ENCODE measurements around the gene IMMP2L.

The IMMP2L gene

GRCh38 chr7:111029574-111030251, 532.6 kb downstream of the IMMP2L start:
- peak; percentile 45 for DNase-seq (ENCODE audit: low read depth)

- DNase-seq (ENCODE audit: low read depth), result no peak
Measured at GRCh38 chr7:111029141-111029572, 533.1 kb downstream of the IMMP2L start.

GRCh38 chr7:111027396-111027795, 534.9 kb downstream of the IMMP2L start:
- DNase-seq (ENCODE audit: low read depth), result no peak

DNA sequence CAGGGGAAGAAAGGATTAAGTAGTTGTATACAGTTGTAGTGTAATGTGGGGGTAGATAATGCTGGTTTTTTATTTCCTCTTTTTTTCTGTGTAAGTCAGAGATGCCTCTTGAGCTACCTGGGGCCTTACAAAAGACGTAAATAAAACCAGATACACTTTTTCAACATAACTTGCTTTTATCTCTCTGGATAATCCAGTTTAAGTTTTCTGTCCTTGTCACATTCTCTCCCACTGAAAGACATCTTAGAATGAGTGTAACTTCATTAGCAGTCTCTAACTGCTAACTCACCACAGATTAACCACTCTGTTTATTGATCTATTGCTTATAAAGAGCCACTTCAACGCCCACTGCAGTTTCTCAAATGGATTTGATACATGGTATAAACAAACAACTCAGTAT, 535.5 kb downstream of the IMMP2L start:
- DNase-seq (ENCODE audit: low read depth), result no peak

DNA sequence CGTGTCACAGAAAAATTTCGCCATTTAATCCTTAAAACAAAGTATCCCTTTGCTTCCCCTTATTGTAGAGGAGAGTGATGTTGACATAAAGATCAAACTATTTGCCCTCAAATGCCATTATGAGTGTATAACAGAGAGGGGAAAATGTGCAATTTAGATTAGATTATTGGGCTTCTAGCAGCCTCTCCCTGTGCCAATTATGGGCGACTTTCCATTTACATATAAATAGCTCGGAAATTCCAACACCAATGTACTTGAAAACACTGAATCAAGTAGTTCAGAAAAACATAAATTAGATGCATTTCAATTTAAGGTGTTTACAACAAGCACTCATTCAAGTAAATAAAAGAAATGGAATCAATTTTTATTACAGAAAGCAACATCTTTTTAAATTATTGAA, 535.9 kb downstream of the IMMP2L start:
- no peak for DNase-seq (ENCODE audit: low read depth)

DNA sequence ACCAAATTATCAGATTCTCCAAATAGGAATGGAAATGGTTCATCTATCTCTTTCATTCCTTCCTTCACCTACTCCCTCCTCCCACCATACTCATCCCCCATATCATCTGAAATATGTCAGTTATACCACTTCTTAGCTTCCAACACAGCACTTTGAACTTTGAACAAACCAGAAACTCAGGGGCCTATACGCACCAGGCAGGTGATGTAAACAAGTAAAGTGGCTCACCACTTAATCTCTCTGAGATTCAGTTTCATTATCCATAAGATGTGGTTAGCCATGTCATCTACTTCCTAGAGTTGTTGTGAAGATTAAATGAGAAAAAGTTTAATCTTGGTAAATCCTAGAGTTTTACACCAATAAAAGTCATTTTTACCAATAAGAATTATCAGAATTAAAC, 537.3 kb downstream of the IMMP2L start:
- no peak for DNase-seq (ENCODE audit: low read depth)

- DNase-seq (ENCODE audit: low read depth), result no peak
Measured at GRCh38 chr7:111018960-111019736, 543.1 kb downstream of the IMMP2L start.

DNA sequence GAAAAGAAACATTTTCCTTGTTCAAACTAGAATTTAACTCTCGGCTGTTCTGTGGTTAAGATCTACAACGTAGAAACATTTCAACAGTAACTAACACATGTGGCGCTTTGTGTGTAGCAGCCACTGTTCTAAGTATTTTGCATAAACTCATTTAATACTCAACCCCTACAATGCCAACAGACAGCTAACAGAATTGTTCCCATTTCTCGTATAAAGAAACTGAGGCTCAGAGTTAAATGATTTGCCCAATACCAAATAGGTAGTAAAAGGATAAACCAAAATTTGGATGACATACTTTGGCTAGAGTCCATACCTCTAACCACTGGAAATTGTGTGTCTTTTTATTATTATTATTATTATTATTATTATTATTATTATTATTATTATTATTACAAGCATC, 543.8 kb downstream of the IMMP2L start:
- DNase-seq (ENCODE audit: low read depth), result no peak

DNA sequence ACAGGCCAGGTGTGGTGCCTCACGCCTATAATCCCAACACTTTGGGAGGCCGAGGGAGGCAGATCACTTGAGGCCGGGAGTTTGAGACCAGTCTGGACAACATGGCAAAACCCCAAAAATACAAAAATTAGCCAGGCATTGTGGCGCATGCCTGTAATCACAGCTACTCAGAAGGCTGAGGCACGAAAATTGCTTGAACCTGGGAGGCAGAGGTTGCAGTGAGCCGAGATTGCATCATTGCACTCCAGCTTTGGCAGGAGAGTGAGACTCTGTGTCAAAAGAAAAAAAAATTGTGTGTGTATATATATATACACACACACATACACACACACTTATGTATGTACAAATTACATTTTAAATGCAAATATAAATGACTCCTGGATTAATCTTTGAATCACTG, 548.2 kb downstream of the IMMP2L start:
- peak; percentile 11 for DNase-seq (ENCODE audit: low read depth)

- no peak for DNase-seq (ENCODE audit: low read depth)
Measured at GRCh38 chr7:111012799-111013675, 549.3 kb downstream of the IMMP2L start.

DNA sequence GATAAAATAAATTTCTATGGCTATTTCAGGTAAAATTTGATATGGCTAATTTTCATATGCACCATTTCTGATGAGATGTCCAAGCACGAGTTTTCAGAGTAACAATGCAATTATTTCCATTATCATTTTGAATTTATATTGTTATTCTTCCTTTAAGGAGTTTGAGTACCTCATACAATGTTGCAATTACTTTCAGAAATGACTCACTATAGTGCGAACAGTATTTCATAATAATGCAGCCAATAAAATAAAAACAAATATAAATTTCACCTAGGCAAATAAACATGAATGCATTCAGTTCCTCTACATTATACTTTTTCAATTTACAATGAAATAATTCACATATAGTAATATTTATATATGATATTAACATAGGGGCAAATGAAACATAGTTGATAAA, 550.1 kb downstream of the IMMP2L start:
- peak; percentile 55 for DNase-seq (ENCODE audit: low read depth)

DNA sequence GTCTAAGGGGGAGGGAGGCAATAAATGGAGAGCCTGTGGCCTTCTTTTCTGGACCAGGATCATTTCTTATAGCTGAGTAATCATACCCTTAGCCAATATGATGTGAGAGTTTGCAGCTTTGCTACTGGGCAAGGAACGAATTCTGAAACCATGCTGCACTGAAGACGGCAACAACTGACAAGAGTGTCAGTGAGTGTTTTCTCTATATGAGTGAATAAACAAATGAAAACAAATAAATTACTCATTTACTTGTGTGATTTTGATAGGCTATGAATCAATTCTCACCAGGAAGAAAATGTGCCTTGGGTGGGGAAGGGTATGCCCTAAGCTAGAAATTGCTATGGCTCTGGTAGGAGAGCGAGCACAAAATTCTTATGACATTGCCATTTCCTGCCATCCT, 550.8 kb downstream of the IMMP2L start:
- peak; percentile 38 for DNase-seq (ENCODE audit: low read depth)

- DNase-seq (ENCODE audit: low read depth), result no peak
Measured at GRCh38 chr7:111010798-111011197, 551.5 kb downstream of the IMMP2L start.

DNA sequence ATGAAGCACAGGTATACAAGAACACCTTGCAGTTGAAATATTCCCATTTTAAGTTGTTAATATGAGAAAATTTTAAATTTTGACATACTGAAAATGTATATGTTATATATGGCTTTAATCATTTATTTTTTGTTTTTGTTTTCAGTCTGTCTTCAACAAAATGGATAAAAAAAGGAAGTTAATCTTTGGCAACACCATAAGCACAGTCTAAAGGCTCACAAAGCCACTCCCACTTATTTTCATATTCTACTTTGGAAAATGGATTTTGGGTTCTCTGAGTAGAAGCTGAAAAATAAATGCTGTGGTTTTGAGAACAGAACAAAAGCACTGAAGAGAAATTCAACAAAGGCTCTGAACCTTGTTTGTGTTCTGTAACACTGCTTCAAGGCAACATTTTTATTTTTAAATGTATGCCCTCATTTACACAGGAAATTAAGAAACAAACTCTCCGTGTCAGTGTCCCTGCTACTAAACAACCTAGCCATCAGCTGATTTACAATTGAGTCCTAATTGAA, 552.7 kb downstream of the IMMP2L start:
- no peak for DNase-seq (ENCODE audit: low read depth)

GRCh38 chr7:111006691-111007090, 555.6 kb downstream of the IMMP2L start:
- DNase-seq (ENCODE audit: low read depth), result peak; percentile 74

DNA sequence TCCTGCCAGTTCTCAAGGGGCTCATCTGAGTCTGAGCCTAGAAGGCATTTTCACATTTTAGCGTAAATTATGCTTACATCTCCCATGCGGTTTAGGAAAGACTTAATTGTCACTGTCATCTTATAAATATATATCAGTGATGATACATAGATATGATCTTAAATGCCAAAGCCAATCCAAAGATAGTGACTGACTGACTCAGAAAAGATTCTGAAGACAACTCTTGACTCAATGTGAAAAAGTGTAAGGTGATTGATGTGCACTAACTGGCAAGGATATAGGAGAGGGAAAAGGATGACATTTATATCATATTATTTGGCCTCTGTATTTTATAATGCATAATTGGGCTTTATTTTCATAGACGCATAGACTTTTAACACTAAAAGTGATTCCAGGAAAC, 556.3 kb downstream of the IMMP2L start:
- DNase-seq (ENCODE audit: low read depth), result no peak

DNA sequence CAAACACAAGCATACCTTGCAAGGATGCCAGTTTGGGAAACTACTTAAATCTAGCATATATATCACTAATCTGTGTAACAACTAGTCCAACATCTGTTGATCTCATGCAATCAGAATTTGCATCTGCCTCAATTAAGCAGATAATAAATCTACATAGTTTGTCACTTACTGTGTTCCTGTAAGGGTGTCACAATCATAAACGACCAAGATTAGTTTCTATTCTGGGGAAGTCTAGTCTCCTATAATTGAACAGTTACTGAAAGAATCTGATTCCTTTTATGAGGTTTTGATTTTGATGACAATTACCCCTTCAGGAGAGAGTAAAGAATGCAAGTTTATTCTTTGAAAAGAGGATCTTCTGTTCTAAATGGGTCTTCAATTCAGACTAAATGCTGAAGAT, 556.8 kb downstream of the IMMP2L start:
- no peak for DNase-seq (ENCODE audit: low read depth)

DNA sequence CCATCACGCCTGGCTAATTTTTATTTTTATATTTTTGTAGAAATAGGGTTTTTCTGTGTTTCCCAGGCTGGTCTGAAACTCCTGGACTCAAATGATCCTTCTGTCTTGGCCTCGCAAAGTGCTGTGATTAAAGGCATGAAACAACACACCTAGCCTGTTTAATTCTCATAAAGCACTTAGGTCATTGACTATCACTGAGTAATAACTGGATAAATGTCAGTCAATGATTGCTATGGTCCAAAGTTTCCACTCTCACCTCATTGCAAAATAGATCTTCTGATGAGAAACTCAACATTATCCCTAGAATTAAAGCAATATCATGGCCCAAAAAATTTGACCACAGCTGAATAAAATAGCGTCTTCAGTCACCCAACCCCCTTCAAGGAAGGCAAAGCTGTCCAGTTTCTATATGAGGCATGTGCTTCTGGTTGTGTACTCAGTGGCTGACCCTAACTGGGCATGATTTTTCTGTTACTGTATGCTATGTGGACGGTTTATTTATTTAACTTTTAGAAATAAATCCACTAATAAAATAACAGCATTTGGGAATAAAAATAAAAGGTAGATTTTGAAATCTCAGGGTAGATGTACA, 557.9 kb downstream of the IMMP2L start:
- no peak for DNase-seq (ENCODE audit: low read depth)

- DNase-seq (ENCODE audit: low read depth), result no peak
Measured at GRCh38 chr7:111003883-111004282, 558.4 kb downstream of the IMMP2L start.

DNA sequence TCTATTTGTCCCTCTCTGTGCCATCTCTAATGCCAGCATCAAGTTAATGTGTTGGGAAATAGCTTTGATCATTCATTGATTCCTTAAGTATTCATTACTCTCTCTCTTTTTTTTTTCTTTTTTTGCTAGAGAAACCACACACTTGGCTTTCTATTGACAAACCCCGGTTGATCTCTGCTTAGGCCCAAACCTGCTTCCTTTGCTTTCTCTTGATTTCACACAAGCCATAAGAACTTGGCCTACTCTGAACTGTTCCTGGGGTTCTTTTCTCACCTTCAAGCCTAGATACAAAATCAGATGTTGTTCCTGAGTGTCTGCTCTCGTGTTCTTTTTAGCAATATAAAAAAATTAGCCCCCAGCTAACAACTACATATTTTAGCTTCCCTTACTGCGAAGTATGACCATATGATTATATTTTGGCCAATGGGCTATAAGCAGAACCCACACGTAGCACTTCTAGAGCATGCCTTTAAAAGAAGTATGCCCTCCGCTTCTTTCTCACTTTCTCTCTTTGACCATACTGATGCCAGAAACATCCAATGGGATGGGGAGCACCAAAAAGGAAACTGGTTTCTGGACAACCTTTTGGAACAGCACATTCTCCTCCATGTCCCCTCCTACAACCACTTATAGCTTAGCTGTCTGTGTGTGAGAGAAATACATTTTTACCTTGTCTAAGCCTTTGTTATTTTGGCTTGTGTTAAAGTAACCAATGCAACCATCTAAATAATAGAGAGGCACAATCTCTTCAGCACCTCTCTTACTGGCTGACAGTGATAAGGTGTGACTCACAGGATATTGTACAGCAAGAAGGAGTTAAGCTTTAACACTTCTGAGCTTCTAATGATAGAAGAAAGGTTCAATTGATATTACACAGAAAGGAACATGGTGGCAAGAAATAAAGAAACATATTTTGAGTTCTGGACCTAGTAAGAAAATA, 568.0 kb downstream of the IMMP2L start:
- DNase-seq (ENCODE audit: low read depth), result peak; percentile 6
